DMS79 treated with DMSO at 0.1 percent for 48 hours (cell line): ENCODE results near the gene LMTK3.
"Not testable (repeated sequence)": the region's sequence is repeated elsewhere in the genome, so short reads cannot be mapped to it uniquely, and the experiment has no call there.

Experiments
- DNase-seq: peaks from one replicate; lab custom pipeline; 2025; lab: John Stamatoyannopoulos, UW

LMTK3 gene

GRCh38 chr19:48486706-48487105 lies 24.9 kb downstream of the LMTK3 start:
- not testable (repeated sequence) for DNase-seq

DNA sequence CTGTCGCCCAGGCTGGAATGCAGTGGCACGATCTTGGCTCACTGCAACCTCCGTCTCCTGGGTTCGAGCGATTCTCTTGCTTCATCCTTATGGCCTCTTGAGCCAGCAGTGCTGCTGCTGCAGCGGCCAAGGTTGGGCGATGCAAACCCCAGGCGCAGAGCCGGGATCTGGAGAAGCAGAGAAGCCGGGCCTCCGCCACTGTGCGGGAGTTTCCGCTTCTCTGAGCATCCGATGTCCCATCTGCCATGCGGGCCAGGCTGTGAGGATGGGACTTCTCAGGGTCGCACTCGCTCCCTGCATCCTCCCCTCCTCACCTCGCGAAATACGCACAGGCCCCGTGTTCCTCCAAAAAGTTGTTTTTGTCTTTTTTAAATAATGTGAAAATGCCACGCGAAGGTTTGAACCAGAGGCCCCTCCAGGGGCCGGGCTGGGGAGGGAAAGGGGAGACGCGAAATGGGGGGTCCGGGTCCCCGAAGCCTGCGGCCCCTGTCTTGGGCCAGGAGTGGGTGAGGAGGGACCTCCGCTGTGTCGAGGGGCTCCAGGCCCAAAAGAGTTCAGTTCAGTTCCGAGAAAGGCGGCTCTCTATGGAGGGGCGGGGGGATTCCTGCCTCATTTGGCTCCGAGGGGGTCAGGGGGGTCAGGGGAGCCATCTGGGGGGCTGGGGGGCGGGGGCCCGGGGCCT lies 26.6 kb downstream of the LMTK3 start:
- DNase-seq: no peak

DNA sequence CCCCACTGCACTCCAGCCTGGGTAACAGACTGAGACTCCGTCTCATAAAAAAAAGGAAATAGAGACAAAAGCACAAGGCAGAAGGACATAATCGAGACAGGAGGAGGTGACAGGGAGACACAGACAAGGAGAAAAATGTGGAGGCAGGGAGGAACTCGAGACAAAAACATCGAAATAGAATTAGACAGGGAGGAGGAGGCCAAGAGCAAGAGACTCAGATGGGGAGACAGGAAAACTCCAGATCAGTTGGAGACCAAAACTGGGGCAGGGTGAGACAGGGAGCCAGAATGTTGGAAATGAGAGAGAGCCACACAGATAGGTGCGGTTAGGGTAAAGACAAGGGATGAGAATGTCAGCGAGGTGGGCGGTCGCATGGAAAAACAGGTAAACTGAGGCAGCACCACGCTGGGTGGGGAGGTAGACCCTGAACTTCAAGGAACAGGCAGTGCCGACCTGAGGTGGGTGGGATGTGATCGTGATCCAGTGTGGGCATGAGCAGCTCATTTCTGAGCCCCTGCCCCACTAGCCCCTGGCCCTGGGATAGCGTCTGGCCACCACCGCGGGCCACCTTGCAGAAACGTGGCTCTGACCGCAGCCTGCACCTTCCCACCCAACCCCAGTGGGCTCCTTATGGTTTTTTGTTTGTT lies 27.3 kb downstream of the LMTK3 start:
- DNase-seq: no peak

- no peak for DNase-seq
Measured at GRCh38 chr19:48483301-48483700, 28.3 kb downstream of the LMTK3 start.

GRCh38 chr19:48481846-48482639 lies 29.6 kb downstream of the LMTK3 start:
- no peak for DNase-seq

DNA sequence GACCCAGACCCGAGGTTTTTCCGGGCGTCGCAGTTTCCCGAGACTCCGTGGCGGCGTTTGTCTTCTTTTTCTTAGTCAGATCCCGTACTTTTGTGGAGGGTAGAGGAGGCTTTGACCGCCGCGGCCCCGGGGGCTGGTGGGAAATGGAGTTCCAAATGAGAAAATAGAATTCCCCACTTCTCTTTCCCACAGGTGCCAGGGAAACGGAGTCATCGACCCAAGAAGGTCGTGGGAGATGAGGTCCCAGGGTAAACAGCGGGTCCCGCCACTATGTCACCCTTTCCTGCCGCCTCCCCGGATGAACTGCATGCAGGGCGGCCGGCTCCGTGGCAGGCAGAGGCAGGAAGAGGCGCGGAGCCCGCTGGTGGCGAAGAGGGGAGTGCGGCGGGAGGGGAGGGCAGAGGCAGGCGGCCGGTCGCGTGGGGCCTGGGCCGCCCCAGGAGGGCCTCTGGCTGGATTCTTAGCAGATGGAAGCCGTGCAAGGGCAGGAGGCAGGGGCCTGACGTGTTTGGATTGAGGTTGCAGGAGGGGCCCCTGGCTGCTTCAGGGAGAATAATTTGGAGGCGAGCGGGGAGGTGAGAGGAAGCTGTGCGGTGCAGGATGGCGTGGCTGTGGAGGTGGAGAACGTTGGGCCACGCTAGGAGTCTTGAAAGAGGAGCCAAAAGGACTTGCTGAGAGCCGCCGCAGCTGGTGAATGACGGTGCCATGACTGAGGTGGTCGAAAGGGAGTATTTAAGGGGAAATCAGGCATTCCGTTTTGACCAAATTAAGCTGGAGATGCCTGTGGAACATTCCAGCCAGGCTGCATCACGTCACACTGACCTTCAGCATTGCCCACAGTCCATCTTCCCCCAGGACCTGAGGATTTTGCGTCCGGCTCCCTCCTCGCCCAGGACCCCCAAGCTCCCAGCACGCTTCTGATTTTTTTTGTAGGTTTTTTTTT lies 30.8 kb downstream of the LMTK3 start:
- DNase-seq: no peak

GRCh38 chr19:48480183-48480557 lies 31.5 kb downstream of the LMTK3 start:
- no peak for DNase-seq

DNA sequence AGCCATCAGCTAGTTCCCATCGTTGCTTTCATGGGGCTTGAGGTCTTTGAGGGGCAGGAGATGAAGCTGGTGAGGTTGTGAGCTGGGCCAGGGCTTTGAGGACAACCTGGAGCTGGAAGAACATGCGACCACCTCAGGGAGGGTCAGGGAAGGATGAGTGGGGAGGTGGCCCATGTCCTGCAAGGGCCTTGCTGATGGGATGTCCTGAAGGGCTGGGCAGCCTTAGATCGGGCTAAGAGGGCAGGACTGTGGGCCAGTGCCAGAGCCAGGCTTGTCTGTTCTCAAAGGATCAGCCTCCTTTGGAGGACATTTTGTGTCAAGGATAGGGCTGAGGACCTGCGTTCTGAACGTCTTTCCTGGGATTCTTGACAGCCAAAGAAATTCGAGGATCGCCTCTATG lies 31.9 kb downstream of the LMTK3 start:
- DNase-seq: no peak

- DNase-seq: no peak
Measured at GRCh38 chr19:48478339-48479256, 33.0 kb downstream of the LMTK3 start.

GRCh38 chr19:48477698-48478338 lies 33.8 kb downstream of the LMTK3 start:
- DNase-seq: no peak

DNA sequence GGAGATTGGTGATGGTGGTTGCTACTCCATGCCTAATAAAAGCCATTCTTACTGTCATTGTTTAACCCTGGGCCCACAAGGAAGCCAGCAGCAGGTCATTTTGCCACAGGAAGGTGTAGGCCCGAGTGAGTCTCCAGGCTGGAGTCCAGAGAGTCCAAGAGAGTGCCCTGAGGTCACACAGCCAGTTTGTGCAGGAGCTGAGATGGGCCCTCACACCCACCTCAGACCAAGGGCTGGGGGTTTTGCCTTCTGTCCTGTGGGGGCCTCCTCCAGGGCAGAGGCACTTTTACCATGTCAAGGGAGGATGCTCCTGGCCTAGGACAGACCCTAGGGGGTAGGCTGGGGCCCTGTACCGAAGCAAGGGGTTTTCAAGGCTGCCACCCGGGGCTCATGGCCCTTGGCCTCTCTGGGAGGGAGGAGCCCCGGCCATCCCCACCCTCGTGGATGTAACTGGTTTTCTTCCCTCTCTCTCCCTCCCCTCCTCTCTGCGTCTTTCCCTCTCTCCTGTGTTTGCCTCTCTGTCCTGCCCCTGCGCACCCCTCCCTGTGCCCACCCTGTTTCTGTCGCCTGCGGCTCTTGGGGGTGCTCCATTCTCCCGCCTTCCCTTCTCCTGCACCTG lies 34.5 kb downstream of the LMTK3 start:
- DNase-seq: no peak

GRCh38 chr19:48476176-48476575 lies 35.5 kb downstream of the LMTK3 start:
- DNase-seq: no peak

DNA sequence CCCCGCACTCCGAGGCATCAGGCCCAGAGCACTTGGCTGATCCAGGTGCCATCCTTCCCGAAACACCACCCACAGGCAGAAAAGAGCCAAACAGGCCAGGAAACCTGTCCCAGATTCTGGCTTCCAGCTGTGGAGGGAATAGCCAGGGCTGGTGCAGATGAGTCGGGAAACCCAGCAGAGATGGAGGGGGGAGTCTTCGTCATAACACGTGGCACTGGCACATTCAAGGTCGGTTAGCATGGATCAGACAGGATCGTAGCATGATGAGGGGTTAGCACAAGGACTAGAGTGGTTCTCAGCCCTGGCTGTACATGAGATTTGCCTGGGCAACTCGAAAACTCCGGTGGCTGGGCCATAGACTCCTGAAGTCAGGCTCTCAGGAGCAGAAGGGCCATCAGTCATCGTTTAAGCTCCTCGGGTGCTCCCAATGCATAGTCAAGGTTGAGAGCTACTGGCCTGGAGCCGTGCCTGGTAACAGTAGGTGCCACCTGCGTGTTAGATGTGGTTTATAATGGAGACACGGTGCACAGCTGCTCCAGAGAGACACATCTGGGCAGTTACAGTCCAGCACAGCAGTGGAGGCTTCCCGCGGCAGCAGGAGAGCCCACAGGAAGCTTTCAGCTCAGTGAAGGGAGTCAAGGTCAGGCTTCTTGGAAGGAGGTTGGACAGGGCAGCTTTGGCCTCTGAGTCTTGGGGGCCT lies 36.1 kb downstream of the LMTK3 start:
- DNase-seq: no peak

- no peak for DNase-seq
Measured at GRCh38 chr19:48474084-48474592, 37.5 kb downstream of the LMTK3 start.

GRCh38 chr19:48473161-48473966 lies 38.3 kb downstream of the LMTK3 start:
- no peak for DNase-seq

DNA sequence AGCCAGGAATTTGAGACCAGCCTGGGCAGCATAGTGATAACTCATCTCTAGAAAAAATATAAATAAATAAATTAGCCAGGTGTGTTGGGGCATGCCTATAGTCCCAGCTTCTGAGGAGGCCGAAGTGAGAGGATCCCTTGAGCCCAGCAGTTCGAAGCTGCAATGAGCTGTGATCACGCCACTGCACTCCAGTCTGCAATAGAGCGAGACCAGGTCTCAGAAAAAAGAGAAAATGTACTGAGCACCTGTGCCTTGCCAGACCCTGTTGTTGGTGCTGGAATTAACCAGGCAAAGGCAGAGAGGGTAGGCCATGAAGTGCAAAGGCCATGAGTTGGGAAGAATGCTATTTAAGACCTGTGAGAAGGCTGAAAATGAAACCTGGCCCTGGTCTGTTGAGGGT lies 39.8 kb downstream of the LMTK3 start:
- DNase-seq: peak; percentile 47

GRCh38 chr19:48470856-48471255 lies 40.8 kb downstream of the LMTK3 start:
- no peak for DNase-seq
